Measurements from ENCODE around the gene LDB1. TPM values are rescaled to one million over a fixed set of nuclear protein-coding genes. Genes with fewer than 3 reads are reported as not detected.
A peak's percentile ranks its signal among the peaks of the same experiment; 100 is the strongest.

The LDB1 gene
- total RNA-seq, 2 donors from 2014 or later = 30.8 to 31.4 TPM

GRCh38 chr10:102090772-102091171 is 29.4 kb downstream of the LDB1 start:
- no peaks in the 10 kb centered on the region for H3K36me3 ChIP-seq
- TF ChIP-seq CTCF (IDR thresholded peaks at IDR 0.05) = no peak
- no peak for DNase-seq
- no peaks in the 10 kb centered on the region for H3K9me3 ChIP-seq
- no peak overlapping the region for H3K27ac ChIP-seq
- H3K4me3 ChIP-seq = no peak overlapping the region
- no peaks in the 10 kb centered on the region for H3K4me1 ChIP-seq
- intact Hi-C loops (cut with DNase I) = no loop called here
- H3K27me3 ChIP-seq = no peaks in the 10 kb centered on the region
- H3K9ac ChIP-seq (ENCODE audit: low read depth in 2 of 2, low read length in 2 of 2) = no peak overlapping the region

GRCh38 chr10:102086196-102086595 is 34.0 kb downstream of the LDB1 start:
- H3K9ac ChIP-seq (ENCODE audit: low read depth in 2 of 2, low read length in 2 of 2) = no peak overlapping the region
- H3K36me3 ChIP-seq = no peaks in the 10 kb centered on the region
- no peak for TF ChIP-seq CTCF (IDR thresholded peaks at IDR 0.05)
- intact Hi-C loops (cut with DNase I) = no loop called here
- H3K4me3 ChIP-seq = no peak overlapping the region
- H3K27me3 ChIP-seq = no peaks in the 10 kb centered on the region
- no peak overlapping the region for H3K27ac ChIP-seq
- DNase-seq = no peak
- no peaks in the 10 kb centered on the region for H3K9me3 ChIP-seq
- H3K4me1 ChIP-seq = no peaks in the 10 kb centered on the region

- no peaks in the 10 kb centered on the region for H3K36me3 ChIP-seq
- intact Hi-C loops (cut with DNase I) = no loop called here
- H3K9me3 ChIP-seq = no peaks in the 10 kb centered on the region
- H3K4me1 ChIP-seq = no peaks in the 10 kb centered on the region
- no peak for TF ChIP-seq CTCF (IDR thresholded peaks at IDR 0.05)
- no peak for DNase-seq
- no peak overlapping the region for H3K9ac ChIP-seq (ENCODE audit: low read depth in 2 of 2, low read length in 2 of 2)
- H3K4me3 ChIP-seq = no peak overlapping the region
- no peaks in the 10 kb centered on the region for H3K27me3 ChIP-seq
- no peak overlapping the region for H3K27ac ChIP-seq
Observed at GRCh38 chr10:102085336-102085735, 34.8 kb downstream of the LDB1 start.

- Histone ChIP-seq H3K27ac (no peak overlapping the region), H3K9me3 (no peaks in the 10 kb centered on the region), H3K4me3 (no peak overlapping the region), H3K36me3 (no peaks in the 10 kb centered on the region), H3K9ac (ENCODE audit: low read depth in 2 of 2, low read length in 2 of 2) (no peak overlapping the region), H3K27me3 (no peaks in the 10 kb centered on the region), H3K4me1 (no peaks in the 10 kb centered on the region)
- intact Hi-C loops (cut with DNase I) = no loop called here
- no peak for DNase-seq
- TF ChIP-seq CTCF (IDR thresholded peaks at IDR 0.05) = no peak
Observed at GRCh38 chr10:102083541-102083940, 36.6 kb downstream of the LDB1 start.

- H3K27ac ChIP-seq = no peak overlapping the region
- intact Hi-C loops (cut with DNase I) = loop anchor here (2.0 to 10.0 kb wide), 2 partner anchors 178 to 232 kb away; no protein-coding TSS in a partner anchor
- peaks cover 7% of the 10 kb centered on the region for H3K4me1 ChIP-seq
- no peak overlapping the region for H3K9ac ChIP-seq (ENCODE audit: low read depth in 2 of 2, low read length in 2 of 2)
- no peaks in the 10 kb centered on the region for H3K27me3 ChIP-seq
- H3K9me3 ChIP-seq = no peaks in the 10 kb centered on the region
- no peaks in the 10 kb centered on the region for H3K36me3 ChIP-seq
- TF ChIP-seq CTCF (IDR thresholded peaks at IDR 0.05) = peak; percentile 92
- DNase-seq = peak; percentile 88
- no peak overlapping the region for H3K4me3 ChIP-seq
Observed at GRCh38 chr10:102072673-102073527, 47.3 kb downstream of the LDB1 start.

Data from colonic mucosa (tissue), 4 donors.